HepG2 (cell line): Measurements from ENCODE around the gene CADM4. TPM values are rescaled to one million over a fixed set of nuclear protein-coding genes. Genes with fewer than 3 reads are reported as not detected.

ENCODE experiments used
- AHR ChIP-seq: IDR thresholded peaks from 2 replicates; pipeline ENCODE4 v1.6.1; 2018; ENCODE audit warnings: missing genetic modification reagents, missing compliant biosample characterization
- CBFB ChIP-seq: sonication (generic); formaldehyde crosslinking; IDR thresholded peaks from 2 replicates; pipeline ENCODE4 v1.4.0; 2020; ENCODE audit warnings: missing genetic modification reagents
- CHCHD3 ChIP-seq: sonication (generic); formaldehyde crosslinking; IDR thresholded peaks from 2 replicates; pipeline ENCODE4 v1.8.0; 2022; ENCODE audit warnings: mild to moderate bottlenecking, missing genetic modification reagents, moderate library complexity
- ESRRA ChIP-seq: sonication (generic); formaldehyde crosslinking; IDR thresholded peaks from 2 replicates; pipeline ENCODE4 v1.5.1; 2020; ENCODE audit warnings: mild to moderate bottlenecking, low read depth, missing genetic modification reagents
- HNF1B ChIP-seq: sonication (generic); formaldehyde crosslinking; IDR thresholded peaks from 2 replicates; pipeline ENCODE4 v1.5.1; 2020; ENCODE audit warnings: mild to moderate bottlenecking, moderate library complexity, missing genetic modification reagents
- ISX ChIP-seq: sonication (generic); formaldehyde crosslinking; conservative IDR thresholded peaks from 2 replicates; pipeline ENCODE4 v1.5.0; 2020; ENCODE audit warnings: missing genetic modification reagents
- NR2F1 ChIP-seq, 2 experiments: fragments of 450-650 bp in 1 of 2; formaldehyde crosslinking in 1 of 2; IDR thresholded peaks; 2 replicates each; pipeline versions ENCODE4 v1.5.0 to v1.6.1; 2016 to 2020; ENCODE audit warnings: mild to moderate bottlenecking in 1 of 2, missing compliant biosample characterization in 1 of 2, missing genetic modification reagents in 1 of 2, moderate library complexity in 1 of 2
- PHF20 ChIP-seq: sonication (generic); formaldehyde crosslinking; IDR thresholded peaks from 2 replicates; pipeline ENCODE4 v1.5.0; 2020; ENCODE audit warnings: mild to moderate bottlenecking, missing genetic modification reagents
- POLR2AphosphoS2 ChIP-seq: IDR thresholded peaks from 2 replicates; pipeline ENCODE4 v1.6.1; 2011; ENCODE audit warnings: low read depth, low read length, improper control_type of control experiment
- PRDM10 ChIP-seq: sonication (generic); formaldehyde crosslinking; IDR thresholded peaks from 2 replicates; pipeline ENCODE4 v1.4.0; 2020; ENCODE audit warnings: low read depth, missing genetic modification reagents
- SIN3B ChIP-seq: fragments of 150-350 bp; IDR thresholded peaks from 2 replicates; pipeline ENCODE4 v1.6.1; 2014; ENCODE audit warnings: low read length
- SMARCE1 ChIP-seq: fragments of 450-650 bp; IDR thresholded peaks from 2 replicates; pipeline ENCODE4 v1.6.1; 2017; ENCODE audit warnings: borderline replicate concordance
- XRCC5 ChIP-seq: fragments of 200-400 bp; formaldehyde crosslinking; optimal IDR thresholded peaks from 2 replicates; pipeline ENCODE3; 2017; ENCODE audit warnings: mild to moderate bottlenecking, low read length
- ZHX1 ChIP-seq: sonication (generic); formaldehyde crosslinking; IDR thresholded peaks from 2 replicates; pipeline ENCODE4 v1.8.1; 2022; ENCODE audit warnings: low read depth, mild to moderate bottlenecking, missing genetic modification reagents
- ZNF136 ChIP-seq: sonication (generic); formaldehyde crosslinking; IDR thresholded peaks from 2 replicates; pipeline ENCODE4 v1.8.1; 2022; ENCODE audit warnings: low read depth, mild to moderate bottlenecking, moderate library complexity, missing genetic modification reagents
- ZNF607 ChIP-seq: sonication (generic); formaldehyde crosslinking; IDR thresholded peaks from 2 replicates; pipeline ENCODE4 v1.5.1; 2020; ENCODE audit warnings: missing genetic modification reagents, mild to moderate bottlenecking, borderline replicate concordance
- polyA plus RNA-seq, 8 experiments: library from polyadenylated mRNA; depleted of rRNA in 3 of 8; stranded (reverse) in 7 of 8; unstranded in 1 of 8; fragments of >200 nt; fragmentation: Illumina TruSeq in 4 of 8; extraction: Trizol in 4 of 8; gene quantifications; 2 replicates each; pipeline versions ENCODE4 v1.2.1 to v1.2.3, GENCODE V29; 2011 to 2016; ENCODE audit warnings: low read depth in 4 of 8, missing spikeins in 1 of 8, mixed read lengths in 1 of 8; ENCODE audit not compliant: insufficient read depth in 1 of 8
- total RNA-seq, 5 experiments: library from RNA; depleted of rRNA; stranded (reverse); fragments of >200 nt; fragmentation: Illumina TruSeq; extraction: Trizol; gene quantifications; 2 replicates each; pipeline ENCODE4 v1.2.3, GENCODE V29; 2016; ENCODE audit warnings: low read depth in 1 of 5
- TF ChIP-seq, protein P1 (sequence below): sonication (generic); formaldehyde crosslinking; IDR thresholded peaks from 2 replicates; pipeline ENCODE4 v1.8.1; 2022; ENCODE audit warnings: mild to moderate bottlenecking, missing genetic modification reagents
- TF ChIP-seq, protein P2 (sequence below): sonication (generic); formaldehyde crosslinking; IDR thresholded peaks from 2 replicates; pipeline ENCODE4 v1.4.0; 2020; ENCODE audit warnings: missing genetic modification reagents; ENCODE audit errors: not compliant biosample characterization

The CADM4 gene
- total and polyA plus RNA-seq, 2 of the 13 experiments (the other 11 are each of a cell fraction or from before 2014, with no cell fraction given): 8.5 to 16.0 TPM

GRCh38 chr19:43619262-43620060 lies 20.2 kb downstream of the CADM4 start, which contains the start of gene ZNF428 (continued):
- TF ChIP-seq PRDM10 (CRISPR knock-in tag) (peak; percentile 97), ESRRA (CRISPR knock-in tag) (peak; percentile 63; the same call in 1 of the 2 replicates), HNF1B (CRISPR knock-in tag) (peak; percentile 32; the same call in 1 of the 2 replicates), CHCHD3 (CRISPR knock-in tag) (0 out of 2 replicates have a peak, but pooled peaks have one; percentile 19), POLR2AphosphoS2 (no peak), ZHX1 (CRISPR knock-in tag) (0 out of 2 replicates have a peak, but pooled peaks have one; percentile 7), ISX (CRISPR knock-in tag) (peak; percentile 55; the same call in 1 of the 2 replicates), ZNF136 (CRISPR knock-in tag) (peak; percentile 65), CBFB (CRISPR knock-in tag) (peak; percentile 46), ZNF607 (CRISPR knock-in tag) (peak; percentile 84; the same call in 1 of the 2 replicates), XRCC5 (peak; percentile 15), SIN3B (no peak), NR2F1 (CRISPR knock-in tag; IDR thresholded peaks at IDR 0.05) (no peak), AHR (CRISPR knock-in tag) (peak; percentile 82; the same call in 1 of the 2 replicates), SMARCE1 (no peak), PHF20 (peak; percentile 70)
- TF ChIP-seq, protein P1, sequence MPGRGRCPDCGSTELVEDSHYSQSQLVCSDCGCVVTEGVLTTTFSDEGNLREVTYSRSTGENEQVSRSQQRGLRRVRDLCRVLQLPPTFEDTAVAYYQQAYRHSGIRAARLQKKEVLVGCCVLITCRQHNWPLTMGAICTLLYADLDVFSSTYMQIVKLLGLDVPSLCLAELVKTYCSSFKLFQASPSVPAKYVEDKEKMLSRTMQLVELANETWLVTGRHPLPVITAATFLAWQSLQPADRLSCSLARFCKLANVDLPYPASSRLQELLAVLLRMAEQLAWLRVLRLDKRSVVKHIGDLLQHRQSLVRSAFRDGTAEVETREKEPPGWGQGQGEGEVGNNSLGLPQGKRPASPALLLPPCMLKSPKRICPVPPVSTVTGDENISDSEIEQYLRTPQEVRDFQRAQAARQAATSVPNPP (CRISPR knock-in tag): peak; percentile 24; the same call in 1 of the 2 replicates
- TF ChIP-seq, protein P2, sequence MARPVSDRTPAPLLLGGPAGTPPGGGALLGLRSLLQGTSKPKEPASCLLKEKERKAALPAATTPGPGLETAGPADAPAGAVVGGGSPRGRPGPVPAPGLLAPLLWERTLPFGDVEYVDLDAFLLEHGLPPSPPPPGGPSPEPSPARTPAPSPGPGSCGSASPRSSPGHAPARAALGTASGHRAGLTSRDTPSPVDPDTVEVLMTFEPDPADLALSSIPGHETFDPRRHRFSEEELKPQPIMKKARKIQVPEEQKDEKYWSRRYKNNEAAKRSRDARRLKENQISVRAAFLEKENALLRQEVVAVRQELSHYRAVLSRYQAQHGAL (CRISPR knock-in tag): no peak
